HG02840 (cell line): ENCODE data around the gene MTHFS.
"Not testable (repeated sequence)": the region's sequence is repeated elsewhere in the genome, so short reads cannot be mapped to it uniquely, and the experiment has no call there.

Experiments
- ATAC-seq: cut with Tn5 transposase; IDR thresholded peaks from one replicate; pipeline ENCODE4 v1.9.1; 2021; ENCODE audit warnings: mild to moderate bottlenecking, moderate library complexity, moderate number of reproducible peaks; ENCODE audit not compliant: unreplicated experiment, low FRiP score

Gene MTHFS

DNA sequence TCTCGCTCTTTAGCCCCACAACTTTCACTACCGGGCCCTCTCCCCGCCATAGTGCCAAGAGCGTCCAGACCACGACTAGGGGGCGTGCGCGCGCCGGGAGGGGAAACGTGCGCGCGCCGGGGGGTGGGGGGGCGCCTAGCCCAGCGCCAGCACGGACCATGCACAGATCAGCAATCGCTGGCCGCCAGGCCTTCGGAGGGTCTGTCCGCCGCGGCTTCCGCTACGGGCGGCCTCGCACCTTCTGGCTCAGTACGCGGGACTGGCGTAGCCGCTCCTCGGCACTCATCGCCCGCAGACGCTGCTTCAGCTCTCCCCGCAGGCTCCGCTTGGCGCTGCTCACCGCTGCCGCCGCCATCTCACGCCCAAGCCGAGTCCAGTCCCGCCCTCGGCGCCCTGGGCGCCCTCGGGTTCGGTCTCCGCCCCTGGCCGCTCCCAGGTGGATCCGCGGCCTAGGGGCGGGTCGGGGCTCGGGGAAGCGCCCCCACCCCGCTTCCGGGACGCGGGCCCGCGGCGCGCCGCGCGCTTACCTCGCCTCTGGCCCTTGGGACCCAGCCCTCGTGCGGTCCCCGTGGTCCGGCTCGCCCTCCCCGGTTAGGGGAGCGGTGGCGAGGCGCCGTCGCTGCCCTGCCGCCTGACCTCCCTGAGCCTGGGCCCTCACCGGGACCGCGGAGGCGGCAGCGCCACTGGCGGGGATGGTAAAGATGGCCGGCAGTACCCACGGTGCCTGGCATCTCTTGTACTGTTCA is at the start of gene MTHFS:
Gene MTHFS, minus strand, starts transcription at position 381 of the 746 bp plus-strand sequence. Its CDS starts 26 bp downstream, at position 355.
- ATAC-seq = peak; percentile 77

GRCh38 chr15:79944622-79945021 is 47.8 kb upstream of the MTHFS start:
- no peak for ATAC-seq

DNA sequence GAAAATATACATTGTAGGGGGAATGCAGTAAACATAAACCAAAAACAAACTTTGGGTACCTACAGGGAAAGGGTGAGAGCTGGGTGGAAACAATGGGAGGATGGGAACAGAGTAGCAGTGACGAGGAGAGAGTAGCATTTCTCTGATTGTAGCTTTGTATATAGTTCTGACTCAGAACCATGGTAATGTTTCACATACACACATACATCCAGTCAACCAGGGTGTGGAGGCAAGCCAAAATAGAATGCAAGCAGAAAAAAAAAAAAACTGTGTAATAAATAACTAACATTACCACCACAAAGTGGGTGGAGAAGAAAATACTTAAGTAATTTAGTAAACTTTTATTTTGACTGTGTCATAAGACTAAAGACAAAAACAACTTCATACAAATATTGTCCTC is 47.0 kb upstream of the MTHFS start:
- peak; percentile 73 for ATAC-seq

GRCh38 chr15:79942741-79943481 is 46.1 kb upstream of the MTHFS start:
- ATAC-seq = no peak

- ATAC-seq = no peak
Observed at GRCh38 chr15:79939399-79939798, 42.6 kb upstream of the MTHFS start.

DNA sequence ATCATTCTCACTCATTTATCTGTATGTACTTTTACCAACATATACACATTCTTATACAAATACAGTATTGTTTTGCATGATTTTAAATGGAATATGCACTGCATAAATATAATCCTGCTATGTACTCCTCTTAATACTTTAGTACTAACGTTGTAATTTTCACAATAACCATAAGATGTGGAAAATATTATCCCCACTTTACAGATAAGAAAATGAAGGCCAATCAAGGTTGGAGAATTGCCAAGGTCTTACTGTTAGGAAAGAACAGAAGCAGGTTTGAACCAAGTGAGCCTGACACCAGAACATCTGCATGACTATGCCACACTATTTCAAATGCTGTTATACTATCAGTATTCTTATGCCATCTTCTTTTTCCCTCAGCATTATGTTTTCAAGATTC is 41.3 kb upstream of the MTHFS start:
- no peak for ATAC-seq

GRCh38 chr15:79935556-79936201 is 38.9 kb upstream of the MTHFS start:
- ATAC-seq = not testable (repeated sequence)

- ATAC-seq = no peak
Observed at GRCh38 chr15:79933231-79933630, 36.4 kb upstream of the MTHFS start.

DNA sequence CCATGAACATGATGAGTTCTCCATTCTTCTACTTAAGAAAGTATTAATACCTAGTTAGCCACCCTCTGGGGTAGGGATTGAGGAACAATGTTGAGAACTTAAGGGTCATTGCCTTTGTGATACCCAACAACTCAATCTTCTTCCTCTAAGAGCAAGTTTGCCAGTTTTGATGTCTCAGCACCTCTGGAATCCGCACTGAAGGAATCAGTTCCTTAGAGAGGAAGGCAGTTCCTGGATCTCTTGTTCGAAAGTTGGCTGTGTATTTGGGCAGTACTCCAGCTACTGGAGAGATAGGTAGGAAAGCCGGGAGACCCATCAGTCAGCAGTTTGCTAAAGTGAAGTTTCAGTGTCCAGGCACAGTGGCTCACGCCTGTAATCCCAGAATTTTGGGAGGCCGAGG is 35.6 kb upstream of the MTHFS start:
- no peak for ATAC-seq

GRCh38 chr15:79930516-79930915 is 33.7 kb upstream of the MTHFS start:
- ATAC-seq = no peak

DNA sequence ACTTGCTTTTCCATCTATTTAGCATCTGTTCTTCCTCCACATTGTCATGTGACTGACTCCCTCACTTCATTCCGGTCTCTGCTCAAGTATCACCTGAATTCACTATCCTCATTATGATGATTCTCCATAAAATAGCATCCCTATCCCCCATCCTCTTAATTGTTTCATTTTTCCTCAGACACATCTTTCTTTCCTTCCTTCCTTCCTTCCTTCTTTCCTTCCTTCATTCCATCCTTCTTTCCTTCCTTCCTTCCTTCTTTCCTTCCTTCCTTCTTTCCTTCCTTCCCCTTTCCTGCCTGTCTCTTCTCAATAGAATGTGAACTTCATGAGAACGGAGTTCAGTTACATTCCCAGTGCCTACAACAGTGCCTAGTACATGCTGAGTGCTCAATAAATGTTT is 32.6 kb upstream of the MTHFS start:
- ATAC-seq = no peak

DNA sequence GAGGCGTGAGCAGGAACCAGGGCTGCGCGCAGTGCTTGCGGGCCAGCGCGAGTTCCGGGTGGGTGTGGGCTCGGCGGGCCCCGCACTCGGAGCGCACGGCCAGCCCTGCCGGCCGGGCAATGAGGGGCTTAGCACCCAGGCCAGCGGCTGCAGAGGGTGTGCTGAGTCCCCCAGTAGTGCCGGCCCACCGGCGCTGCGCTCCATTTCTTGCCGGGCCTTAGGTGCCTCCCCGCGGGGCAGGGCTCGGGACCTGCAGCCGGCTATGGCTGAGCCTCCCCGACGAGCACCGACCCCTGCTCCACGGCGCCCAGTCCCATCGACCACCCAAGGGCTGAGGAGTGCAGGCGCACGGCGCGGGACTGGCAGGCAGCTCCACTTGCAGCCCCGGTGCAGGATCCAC is 29.3 kb upstream of the MTHFS start:
- ATAC-seq = not testable (repeated sequence)

DNA sequence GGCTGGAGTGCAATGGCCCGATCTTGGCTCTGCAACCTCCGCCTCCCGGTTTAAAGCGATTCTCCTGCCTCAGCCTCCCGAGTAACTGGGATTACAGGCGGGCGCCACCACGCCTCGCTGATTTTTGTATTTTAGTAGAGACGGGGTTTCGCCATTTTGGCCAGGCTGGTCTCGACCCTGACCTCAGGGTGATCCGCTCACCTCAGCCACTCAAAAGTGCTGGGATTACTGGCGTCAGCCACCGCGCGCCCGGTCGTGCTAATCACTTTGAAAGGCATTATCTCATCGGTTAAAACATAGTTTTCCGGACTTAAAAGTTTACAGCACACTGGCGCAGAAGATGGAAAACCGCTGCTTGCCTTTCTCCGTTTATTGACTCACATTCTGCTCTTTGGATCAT is 27.6 kb upstream of the MTHFS start:
- no peak for ATAC-seq

DNA sequence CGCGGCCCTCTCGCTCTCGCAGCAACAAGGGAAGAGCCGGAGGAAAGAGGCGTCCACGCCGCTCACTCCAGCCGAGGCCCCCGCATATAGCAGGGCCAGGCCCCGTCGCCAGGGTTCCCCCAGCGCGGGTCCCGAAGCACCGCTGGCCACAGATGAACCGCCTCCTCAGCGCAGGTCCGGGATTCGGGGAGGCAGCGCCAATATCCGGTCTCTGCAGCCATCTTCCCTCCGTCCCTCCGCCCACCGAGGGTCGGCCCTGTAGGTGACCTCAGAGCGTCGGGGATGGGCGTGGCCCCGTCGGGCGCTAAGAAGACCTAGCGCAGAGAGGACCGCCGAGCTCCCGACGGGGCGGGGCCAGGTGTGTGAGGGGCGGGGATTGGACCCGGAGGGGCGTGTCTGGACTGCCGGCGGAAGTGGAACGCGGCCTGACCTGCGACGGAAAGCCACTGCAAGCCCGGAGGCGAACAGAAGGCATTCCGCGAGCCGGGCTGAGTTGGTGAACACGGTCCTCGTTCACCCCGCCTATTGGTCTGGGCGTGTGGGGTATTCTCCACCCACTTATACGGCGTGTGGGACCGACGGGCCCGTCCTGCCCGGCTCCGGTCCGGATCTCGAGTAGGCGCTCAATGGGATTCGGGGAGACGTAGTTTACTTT is 26.8 kb upstream of the MTHFS start:
- peak; percentile 99 for ATAC-seq

DNA sequence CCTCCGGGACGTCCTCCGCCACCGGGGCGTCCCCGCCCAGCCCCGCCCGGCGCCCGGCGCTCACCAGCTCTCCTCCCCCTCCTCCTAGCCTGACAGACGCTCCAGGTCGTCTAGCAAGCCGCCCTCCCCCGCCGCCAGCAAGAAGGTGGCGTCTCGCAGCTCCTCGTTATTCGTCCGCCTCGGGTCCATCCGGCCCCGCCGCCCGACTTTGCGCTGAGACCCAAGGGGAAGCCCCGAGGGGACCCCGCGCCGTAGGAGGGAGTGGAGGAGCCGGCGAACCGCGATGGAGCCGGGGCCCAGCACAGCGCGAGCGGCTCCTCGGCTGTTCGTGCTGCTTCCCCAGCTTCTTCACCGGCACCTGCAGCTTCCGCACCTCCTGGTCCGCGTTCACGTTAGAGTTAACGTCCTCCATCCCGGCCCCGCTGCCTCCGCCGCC is 26.3 kb upstream of the MTHFS start:
- peak; percentile 50 for ATAC-seq

GRCh38 chr15:79922512-79923078 is 25.8 kb upstream of the MTHFS start:
- no peak for ATAC-seq

GRCh38 chr15:79919749-79920511 is 23.1 kb upstream of the MTHFS start:
- ATAC-seq = no peak

GRCh38 chr15:79919090-79919748 is 22.4 kb upstream of the MTHFS start:
- ATAC-seq = no peak

- no peak for ATAC-seq
Observed at GRCh38 chr15:79918278-79918677, 21.5 kb upstream of the MTHFS start.
